Endodermal cell (in vitro differentiated cells): Measurements from ENCODE around the gene BCOR. TPM values are rescaled to one million over a fixed set of nuclear protein-coding genes. Genes with fewer than 3 reads are reported as not detected.

ENCODE experiments used
- DNase-seq: peaks from one replicate; pipeline ENCODE4 v3.0.0-alpha.2; 2017
- H3K27ac ChIP-seq: 2 replicates; pipeline ENCODE4 v1.5.1; 2013; ENCODE audit warnings: mild to moderate bottlenecking, low read depth, low read length, moderate library complexity
- H3K27me3 ChIP-seq: 2 replicates; pipeline ENCODE4 v1.6.1; 2013; ENCODE audit warnings: mild to moderate bottlenecking, low read length, moderate library complexity; ENCODE audit not compliant: insufficient read depth, control insufficient read depth, poor library complexity, severe bottlenecking
- H3K36me3 ChIP-seq: 2 replicates; pipeline ENCODE4 v1.7.0; 2013; ENCODE audit warnings: mild to moderate bottlenecking, low read length, moderate library complexity; ENCODE audit not compliant: control insufficient read depth, insufficient read depth
- H3K4me1 ChIP-seq: one replicate; pipeline ENCODE4 v1.7.0; 2013; ENCODE audit warnings: low read length; ENCODE audit not compliant: control insufficient read depth, insufficient read depth
- H3K4me3 ChIP-seq: 2 replicates; pipeline ENCODE4 v1.5.1; 2013; ENCODE audit warnings: mild to moderate bottlenecking, low read length, moderate library complexity
- H3K9ac ChIP-seq: 2 replicates; pipeline ENCODE4 v1.6.1; 2013; ENCODE audit warnings: mild to moderate bottlenecking, low read length, moderate library complexity; ENCODE audit not compliant: poor library complexity, severe bottlenecking; ENCODE audit errors: extremely low read depth
- H3K9me3 ChIP-seq: 2 replicates; pipeline ENCODE4 v1.6.1; 2013; ENCODE audit warnings: mild to moderate bottlenecking, low read length, moderate library complexity; ENCODE audit not compliant: control insufficient read depth
- H3K27ac Mint-ChIP-seq: 2 replicates; pipeline ENCODE4 v1.8.0; 2020; ENCODE audit warnings: mixed read lengths
- H3K27me3 Mint-ChIP-seq: 2 replicates; pipeline ENCODE4 v1.8.0; 2021; ENCODE audit warnings: mild to moderate bottlenecking, mixed read lengths; ENCODE audit not compliant: insufficient read depth
- H3K36me3 Mint-ChIP-seq: 2 replicates; pipeline ENCODE4 v1.8.0; 2020; ENCODE audit warnings: low read depth, mixed read lengths
- H3K4me1 Mint-ChIP-seq: 2 replicates; pipeline ENCODE4 v1.8.0; 2020; ENCODE audit warnings: mixed read lengths
- H3K4me3 Mint-ChIP-seq: 2 replicates; pipeline ENCODE4 v1.8.0; 2020; ENCODE audit warnings: mild to moderate bottlenecking, moderate library complexity, mixed read lengths
- H3K9me3 Mint-ChIP-seq: 2 replicates; pipeline ENCODE4 v1.8.0; 2020; ENCODE audit warnings: mild to moderate bottlenecking, mixed read lengths
- CTCF ChIP-seq: fragments of 200-600 bp; sonication (generic); conservative IDR thresholded peaks from 2 replicates; pipeline ENCODE4 v1.5.0; 2021; ENCODE audit warnings: antibody characterized with exemption, mild to moderate bottlenecking
- WGBS, 2 experiments: methylation state at CpG; one replicate each; pipeline versions ENCODE4 v1.1.5 to v1.1.7; 2013; ENCODE audit warnings: missing lambda C conversion rate in 2 of 2, mixed read lengths in 1 of 2; ENCODE audit not compliant: insufficient coverage in 1 of 2, insufficient read length in 1 of 2; 5-methylcytosine and 5-hydroxymethylcytosine counted together
- total RNA-seq, 2 donors: library from RNA; stranded (reverse); fragmentation: NEBNext Ultra II Directional in 1 of 2; extraction: Animal tissue kit (Norgen Biotek cat#: 25700) in 1 of 2; gene quantifications; 2 replicates in 1 of 2; 3 replicates in 1 of 2; pipeline ENCODE4 v1.2.1, GENCODE V29; 2021

The BCOR gene
- total RNA-seq, 2 donors from 2014 or later = 31.3 to 37.9 TPM

- peaks cover 70% of the 10 kb centered on the region for H3K27me3 ChIP-seq
- DNase-seq = peak; percentile 87
- peak overlapping the region; percentile 76 for H3K27ac ChIP-seq
- H3K27ac Mint-ChIP-seq = no peak overlapping the region
- H3K4me1 Mint-ChIP-seq = peaks cover 47% of the 10 kb centered on the region
- H3K4me3 Mint-ChIP-seq = peak overlapping the region; percentile 60
- no peaks in the 10 kb centered on the region for H3K36me3 Mint-ChIP-seq
- no peak overlapping the region for H3K9ac ChIP-seq
- H3K36me3 ChIP-seq = no peaks in the 10 kb centered on the region
- 0 to 1% methylated on average over 2 to 49 of the region's 52 CpGs for WGBS, 2 experiments
- H3K9me3 ChIP-seq = no peaks in the 10 kb centered on the region
- H3K9me3 Mint-ChIP-seq = peaks cover 4% of the 10 kb centered on the region
- no peaks in the 10 kb centered on the region for H3K4me1 ChIP-seq
- peaks cover 92% of the 10 kb centered on the region for H3K27me3 Mint-ChIP-seq
- TF ChIP-seq CTCF = no peak
- peak overlapping the region; percentile 60 for H3K4me3 ChIP-seq
Observed at GRCh38 chrX:40008791-40009461, 88.8 kb downstream of the BCOR start.

- Histone ChIP-seq H3K4me3 (peak overlapping the region; percentile 60), H3K4me1 (peaks cover 3% of the 10 kb centered on the region)
- WGBS, 2 experiments = 0 to 24% methylated on average over 1 to 46 of the region's 47 CpGs
Observed at GRCh38 chrX:40007756-40008705, 89.7 kb downstream of the BCOR start.

More at GRCh38 chrX:40007756-40008705, 89.7 kb downstream of the BCOR start:
- H3K27ac ChIP-seq = peak overlapping the region; percentile 76
- H3K9me3 ChIP-seq = no peaks in the 10 kb centered on the region
- H3K27ac Mint-ChIP-seq = no peak overlapping the region
- no peak overlapping the region for H3K9ac ChIP-seq
- peaks cover 7% of the 10 kb centered on the region for H3K9me3 Mint-ChIP-seq
- H3K27me3 Mint-ChIP-seq = peaks cover 88% of the 10 kb centered on the region
- H3K36me3 Mint-ChIP-seq = no peaks in the 10 kb centered on the region
- TF ChIP-seq CTCF = no peak
- peak overlapping the region; percentile 60 for H3K4me3 Mint-ChIP-seq
- DNase-seq = peak; percentile 81
- H3K27me3 ChIP-seq = peaks cover 67% of the 10 kb centered on the region
- no peaks in the 10 kb centered on the region for H3K36me3 ChIP-seq
- H3K4me1 Mint-ChIP-seq = peaks cover 56% of the 10 kb centered on the region
